Gastrocnemius medialis (tissue), 4 donors: ENCODE measurements around the gene CSNK1G1. TPM values are rescaled to one million over a fixed set of nuclear protein-coding genes. Genes with fewer than 3 reads are reported as not detected.

Experiments used
- ATAC-seq, 2 donors: fragments of 150-250 bp; one replicate each; pipeline ENCODE4 v1.9.1; 2016
- DNase-seq, 2 donors: peaks; one replicate each; pipeline ENCODE4 v3.0.0-alpha.2; 2019
- H3K27ac ChIP-seq, 4 donors: fragments of 200-600 bp; sonication (generic); 1 replicate in 1 of 4; 2 replicates in 3 of 4; pipeline ENCODE4 v1.5.1; 2016 to 2018; ENCODE audit warnings: mild to moderate bottlenecking in 2 of 4, moderate library complexity in 1 of 4
- H3K27me3 ChIP-seq, 3 donors: fragments of 200-600 bp; sonication (generic) in 2 of 3; 1 replicate in 1 of 3; 2 replicates in 2 of 3; pipeline versions ENCODE4 v1.5.1 to v1.6.0; 2016 to 2019; ENCODE audit warnings: mild to moderate bottlenecking in 1 of 3, moderate library complexity in 1 of 3
- H3K36me3 ChIP-seq, 2 donors: fragments of 200-600 bp; sonication (generic) in 1 of 2; one replicate each; pipeline ENCODE4 v1.5.1; 2017 to 2018
- H3K4me1 ChIP-seq, 2 donors: fragments of 200-600 bp; sonication (generic) in 1 of 2; one replicate each; pipeline ENCODE4 v1.5.1; 2016 to 2017; ENCODE audit warnings: mild to moderate bottlenecking in 2 of 2
- H3K4me3 ChIP-seq, 4 donors: fragments of 200-600 bp; sonication (generic) in 3 of 4; 1 replicate in 1 of 4; 2 replicates in 3 of 4; pipeline ENCODE4 v1.5.1; 2016 to 2019; ENCODE audit warnings: mild to moderate bottlenecking in 2 of 4
- H3K9me3 ChIP-seq, 3 donors: fragments of 200-600 bp; sonication (generic) in 2 of 3; 1 replicate in 1 of 3; 2 replicates in 2 of 3; pipeline ENCODE4 v1.5.1; 2016 to 2019
- POLR2A ChIP-seq, 2 donors: fragments of 450-650 bp; IDR thresholded peaks; one replicate each; pipeline ENCODE4 v1.6.1; 2017; ENCODE audit warnings: antibody characterized with exemption in 2 of 2, mild to moderate bottlenecking in 2 of 2, moderate library complexity in 2 of 2
- in situ Hi-C, 4 donors: fragments of 200-750 bp; cut with MboI; loops; one replicate each; pipeline versions ENCODE4 v1.15.0 to v1.8.0; 2017; ENCODE audit warnings: low sequenced_read_pairs in 4 of 4
- intact Hi-C: fragments of 100-400 bp; cut with DNase I; formaldehyde crosslinking; loops from one replicate; pipeline ENCODE4 v1.15.1; 2023; ENCODE audit warnings: low total_unique reads
- total RNA-seq, 4 donors: library from RNA; depleted of rRNA; stranded (reverse); fragments of >200 nt; gene quantifications; one replicate each; pipeline versions ENCODE4 v1.1.0 to v1.2.3, GENCODE V29; 2016
- TF ChIP-seq, protein P1 (sequence below), 5 experiments: fragments of 450-650 bp in 3 of 5; fragments of 200-600 bp in 2 of 5; sonication (generic) in 2 of 5; IDR thresholded peaks in 4 of 5; conservative IDR thresholded peaks in 1 of 5; 1 replicate in 4 of 5; 2 replicates in 1 of 5; pipeline ENCODE4 v1.5.1; 2016 to 2019; ENCODE audit warnings: antibody characterized with exemption in 5 of 5, mild to moderate bottlenecking in 3 of 5, moderate library complexity in 3 of 5

CSNK1G1 gene
- total RNA-seq, 4 donors from 2014 or later: 5.3 to 26.6 (median 6.5) TPM

DNA sequence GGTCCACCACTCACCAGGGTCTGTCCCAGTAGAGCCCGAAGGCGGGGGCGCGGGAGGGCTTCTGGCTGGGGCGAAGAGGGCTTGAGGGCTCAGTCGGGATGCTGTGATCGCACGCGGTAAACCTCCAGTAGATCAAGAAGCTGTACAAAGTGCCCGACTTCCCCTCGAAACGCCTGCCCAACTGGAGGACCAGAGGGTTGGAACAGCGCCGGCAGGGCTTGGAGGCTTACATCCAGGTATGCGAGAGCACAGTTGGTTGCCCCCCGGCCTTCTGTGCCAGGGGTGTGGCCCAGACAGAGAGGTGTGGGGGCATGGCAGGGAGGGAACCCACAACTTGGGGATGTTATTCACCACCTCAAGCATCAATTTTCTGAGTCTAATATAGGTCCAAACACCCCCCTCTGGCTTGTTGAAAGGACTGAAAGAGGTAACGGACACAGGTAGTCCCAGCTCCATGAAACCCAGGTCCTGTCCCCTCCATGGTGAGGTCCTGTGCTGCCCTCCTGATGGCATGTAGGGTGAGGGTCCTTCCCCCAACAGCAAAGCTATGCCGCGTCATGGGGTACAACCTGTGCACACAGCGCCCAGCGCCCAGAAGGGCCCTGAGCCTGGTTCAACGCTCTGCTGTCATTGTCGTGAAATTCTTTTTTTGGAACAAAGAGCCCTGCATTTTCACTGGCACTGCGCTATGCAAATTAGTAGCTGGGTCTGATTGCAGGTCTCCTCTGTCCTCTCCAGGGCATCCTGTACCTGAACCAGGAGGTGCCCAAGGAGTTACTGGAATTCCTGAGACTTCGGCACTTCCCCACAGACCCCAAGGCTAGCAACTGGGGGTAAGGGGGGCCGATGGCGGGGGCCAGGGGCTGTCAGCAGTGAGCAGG lies 203.2 kb downstream of the CSNK1G1 start:
- in situ Hi-C loops (no loop called here), intact Hi-C loops (loop anchor here (10.0 kb wide), 1 partner anchor 398 kb away; no protein-coding TSS in a partner anchor)
- TF ChIP-seq, protein P1, sequence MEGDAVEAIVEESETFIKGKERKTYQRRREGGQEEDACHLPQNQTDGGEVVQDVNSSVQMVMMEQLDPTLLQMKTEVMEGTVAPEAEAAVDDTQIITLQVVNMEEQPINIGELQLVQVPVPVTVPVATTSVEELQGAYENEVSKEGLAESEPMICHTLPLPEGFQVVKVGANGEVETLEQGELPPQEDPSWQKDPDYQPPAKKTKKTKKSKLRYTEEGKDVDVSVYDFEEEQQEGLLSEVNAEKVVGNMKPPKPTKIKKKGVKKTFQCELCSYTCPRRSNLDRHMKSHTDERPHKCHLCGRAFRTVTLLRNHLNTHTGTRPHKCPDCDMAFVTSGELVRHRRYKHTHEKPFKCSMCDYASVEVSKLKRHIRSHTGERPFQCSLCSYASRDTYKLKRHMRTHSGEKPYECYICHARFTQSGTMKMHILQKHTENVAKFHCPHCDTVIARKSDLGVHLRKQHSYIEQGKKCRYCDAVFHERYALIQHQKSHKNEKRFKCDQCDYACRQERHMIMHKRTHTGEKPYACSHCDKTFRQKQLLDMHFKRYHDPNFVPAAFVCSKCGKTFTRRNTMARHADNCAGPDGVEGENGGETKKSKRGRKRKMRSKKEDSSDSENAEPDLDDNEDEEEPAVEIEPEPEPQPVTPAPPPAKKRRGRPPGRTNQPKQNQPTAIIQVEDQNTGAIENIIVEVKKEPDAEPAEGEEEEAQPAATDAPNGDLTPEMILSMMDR (IDR thresholded peaks at IDR 0.05 in 4 of 5, conservative IDR thresholded peaks at IDR 0.05 in 1 of 5): no peak
- TF ChIP-seq POLR2A (IDR thresholded peaks at IDR 0.05): no peak
- H3K4me1 ChIP-seq: peaks cover 16 to 27% of the 10 kb centered on the region in 2 donors
- DNase-seq (no peak), ATAC-seq (no peak)
- peaks cover 12 to 19% (median 18%) of the 10 kb centered on the region in 3 donors for H3K27me3 ChIP-seq
- H3K9me3 ChIP-seq: no peaks in the 10 kb centered on the region
- no peak overlapping the region for H3K27ac ChIP-seq
- peaks cover under 1 to 35% of the 10 kb centered on the region in 2 donors for H3K36me3 ChIP-seq
- H3K4me3 ChIP-seq: peak overlapping the region; percentile 39 to 53 (median 48)

- DNase-seq: no peak
- Histone ChIP-seq H3K4me1 (peaks cover 16 to 27% of the 10 kb centered on the region in 2 donors), H3K4me3 (peak within 1 kb of the TSS; percentile 39 to 53 (median 48)), H3K9me3 (no peaks in the 10 kb centered on the region), H3K27me3 (peaks cover 12 to 19% (median 18%) of the 10 kb centered on the region in 3 donors), H3K27ac (no peak within 1 kb of the TSS), H3K36me3 (peaks cover 0 to 28% of the 10 kb centered on the region in 2 donors)
- intact Hi-C loops (loop anchor here (10.0 kb wide), 1 partner anchor 397 kb away; no protein-coding TSS in a partner anchor), in situ Hi-C loops (no loop called here)
- TF ChIP-seq, protein P1 (IDR thresholded peaks at IDR 0.05 in 4 of 5, conservative IDR thresholded peaks at IDR 0.05 in 1 of 5): no peak
- TF ChIP-seq POLR2A (IDR thresholded peaks at IDR 0.05): no peak
- no peak for ATAC-seq
Observed at GRCh38 chr15:64151727-64152506, 204.1 kb downstream of the CSNK1G1 start, which contains the start of gene SNX22. Gene SNX22 (plus strand): TSS chr15:64151731. CDS start chr15:64151776, 45 bp downstream.

- Histone ChIP-seq H3K4me3 (no peak overlapping the region), H3K4me1 (peaks cover 16 to 27% of the 10 kb centered on the region in 2 donors), H3K9me3 (no peaks in the 10 kb centered on the region), H3K27ac (no peak overlapping the region), H3K36me3 (peaks cover 0 to 17% of the 10 kb centered on the region in 2 donors), H3K27me3 (peaks cover 12 to 19% (median 18%) of the 10 kb centered on the region in 3 donors)
- DNase-seq: no peak
- intact Hi-C loops: loop anchor here (10.0 kb wide), 1 partner anchor 395 kb away; no protein-coding TSS in a partner anchor
- in situ Hi-C loops: no loop called here
- no peak for ATAC-seq
- no peak for TF ChIP-seq POLR2A (IDR thresholded peaks at IDR 0.05)
- TF ChIP-seq, protein P1 (IDR thresholded peaks at IDR 0.05 in 4 of 5, conservative IDR thresholded peaks at IDR 0.05 in 1 of 5): no peak
Observed at GRCh38 chr15:64149893-64150578, 205.9 kb downstream of the CSNK1G1 start.

- peaks cover 16 to 27% of the 10 kb centered on the region in 2 donors for H3K4me1 ChIP-seq
- no peaks in the 10 kb centered on the region for H3K9me3 ChIP-seq
- in situ Hi-C loops (no loop called here), intact Hi-C loops (no loop called here)
- H3K27ac ChIP-seq: no peak overlapping the region
- ATAC-seq: no peak
- peaks cover 0 to 13% of the 10 kb centered on the region in 2 donors for H3K36me3 ChIP-seq
- no peak for TF ChIP-seq POLR2A (IDR thresholded peaks at IDR 0.05)
- TF ChIP-seq, protein P1 (IDR thresholded peaks at IDR 0.05 in 4 of 5, conservative IDR thresholded peaks at IDR 0.05 in 1 of 5): no peak
- H3K4me3 ChIP-seq: no peak overlapping the region
- no peak for DNase-seq
- H3K27me3 ChIP-seq: peaks cover 12 to 19% (median 18%) of the 10 kb centered on the region in 3 donors
Observed at GRCh38 chr15:64149424-64149823, 206.5 kb downstream of the CSNK1G1 start.
